Activated T-cell treated with anti-CD3 and anti-CD28 coated beads, Interleukin-2, amount 50 U/mL, for 72 hours (primary cell): ENCODE data around the gene LCN12. TPM values are rescaled to one million over a fixed set of nuclear protein-coding genes. Genes with fewer than 3 reads are reported as not detected.
A peak's percentile ranks its signal among the peaks of the same experiment; 100 is the strongest.

Experiments used
- ATAC-seq, 2 donors: fragments of 150-1000 bp; cut with Tn5 transposase; replicated peaks in 1 of 2; 2 replicates each; pipeline ENCODE4 v1.10.0; 2021; ENCODE audit warnings: moderate library complexity in 2 of 2, mild to moderate bottlenecking in 1 of 2
- DNase-seq, 2 donors: peaks; one replicate each; pipeline ENCODE4 v3.0.0; 2021 to 2022; ENCODE audit warnings: mixed read lengths in 1 of 2
- H3K27ac Mint-ChIP-seq: one replicate; pipeline ENCODE4 v1.8.0; 2022; ENCODE audit warnings: mild to moderate bottlenecking, moderate library complexity, mixed read lengths
- H3K27me3 Mint-ChIP-seq: one replicate; pipeline ENCODE4 v1.8.0; 2022; ENCODE audit warnings: low read depth, mixed read lengths
- H3K36me3 Mint-ChIP-seq, 2 donors: one replicate each; pipeline ENCODE4 v1.8.0; 2022; ENCODE audit warnings: mixed read lengths in 2 of 2, mild to moderate bottlenecking in 1 of 2; ENCODE audit not compliant: insufficient read depth in 2 of 2
- H3K4me1 Mint-ChIP-seq: one replicate; pipeline ENCODE4 v1.8.0; 2022; ENCODE audit warnings: low read depth, mixed read lengths
- H3K4me3 Mint-ChIP-seq, 2 donors: one replicate each; pipeline ENCODE4 v1.8.0; 2022; ENCODE audit warnings: mild to moderate bottlenecking in 2 of 2, mixed read lengths in 2 of 2, moderate library complexity in 2 of 2
- H3K9me3 Mint-ChIP-seq, 2 donors: one replicate each; pipeline ENCODE4 v1.8.0; 2022; ENCODE audit warnings: mixed read lengths in 2 of 2
- total RNA-seq, 2 donors: library from RNA; stranded (reverse); gene quantifications; one replicate each; pipeline ENCODE4 v1.2.3, GENCODE V29; 2022

Gene LCN12
- total RNA-seq, 2 donors from 2014 or later: 1.0 to 1.4 TPM

DNA sequence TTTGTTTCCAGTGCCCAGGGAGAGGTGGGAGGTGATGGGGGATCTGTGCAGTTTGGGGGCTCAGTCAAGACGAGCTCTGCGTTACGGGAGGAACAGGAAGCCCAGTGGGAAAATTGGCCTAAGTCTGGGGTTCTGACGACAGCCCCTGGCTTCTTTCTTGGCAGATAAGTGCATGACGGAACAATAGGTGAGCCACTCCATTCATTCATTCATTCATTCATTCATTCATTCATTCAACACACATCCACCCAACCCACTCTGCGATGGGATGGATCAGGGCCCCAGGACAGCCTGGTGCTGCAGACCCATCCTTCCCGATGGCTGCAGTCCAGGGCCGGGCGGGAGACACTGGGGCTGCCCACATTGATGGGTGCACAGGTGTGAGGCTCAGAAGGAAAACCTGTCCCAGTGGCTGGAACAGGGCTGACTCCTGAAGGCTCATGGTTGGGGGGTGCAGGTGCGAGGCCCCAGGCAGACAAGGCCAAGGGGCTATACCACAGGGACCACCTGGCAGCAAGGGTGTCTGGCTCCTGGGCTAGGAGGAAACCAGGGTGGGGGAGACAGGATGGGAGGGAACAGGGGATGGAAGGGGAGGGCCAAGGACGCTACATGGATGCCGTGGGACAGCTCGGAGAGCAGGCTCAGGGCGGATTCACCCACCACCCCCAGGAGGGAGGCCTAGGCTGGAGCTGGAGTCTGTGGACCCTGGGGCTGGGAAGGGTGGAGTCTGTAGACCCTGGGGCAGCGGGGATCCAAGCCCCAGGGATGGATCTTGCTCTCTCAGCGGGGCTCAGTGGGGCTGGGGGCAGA, 28.8 kb downstream of the LCN12 start:
- DNase-seq (no peak), ATAC-seq (no peak)
- Mint-ChIP-seq H3K9me3 (no peaks in the 10 kb centered on the region), H3K27ac (no peak overlapping the region), H3K4me1 (peaks cover 5% of the 10 kb centered on the region), H3K4me3 (no peak overlapping the region), H3K27me3 (peaks cover 9% of the 10 kb centered on the region), H3K36me3 (no peaks in the 10 kb centered on the region)

GRCh38 chr9:136981588-136982231, 29.6 kb downstream of the LCN12 start:
- no peaks in the 10 kb centered on the region for H3K36me3 Mint-ChIP-seq
- ATAC-seq: no peak
- no peak overlapping the region for H3K27ac Mint-ChIP-seq
- DNase-seq: no peak
- H3K4me1 Mint-ChIP-seq: no peaks in the 10 kb centered on the region
- H3K4me3 Mint-ChIP-seq: no peak overlapping the region
- H3K27me3 Mint-ChIP-seq: peaks cover 14% of the 10 kb centered on the region
- no peaks in the 10 kb centered on the region for H3K9me3 Mint-ChIP-seq

GRCh38 chr9:136982232-136983051, 30.4 kb downstream of the LCN12 start, which contains the start of gene LCNL1:
Gene LCNL1 (plus strand): TSS chr9:136982993. CDS start chr9:136983587, 594 bp downstream.
- Mint-ChIP-seq H3K27me3 (peaks cover 14% of the 10 kb centered on the region), H3K36me3 (no peaks in the 10 kb centered on the region), H3K4me3 (no peak within 1 kb of the TSS), H3K4me1 (no peaks in the 10 kb centered on the region), H3K27ac (no peak within 1 kb of the TSS), H3K9me3 (no peaks in the 10 kb centered on the region)
- no peak for DNase-seq
- no peak for ATAC-seq

DNA sequence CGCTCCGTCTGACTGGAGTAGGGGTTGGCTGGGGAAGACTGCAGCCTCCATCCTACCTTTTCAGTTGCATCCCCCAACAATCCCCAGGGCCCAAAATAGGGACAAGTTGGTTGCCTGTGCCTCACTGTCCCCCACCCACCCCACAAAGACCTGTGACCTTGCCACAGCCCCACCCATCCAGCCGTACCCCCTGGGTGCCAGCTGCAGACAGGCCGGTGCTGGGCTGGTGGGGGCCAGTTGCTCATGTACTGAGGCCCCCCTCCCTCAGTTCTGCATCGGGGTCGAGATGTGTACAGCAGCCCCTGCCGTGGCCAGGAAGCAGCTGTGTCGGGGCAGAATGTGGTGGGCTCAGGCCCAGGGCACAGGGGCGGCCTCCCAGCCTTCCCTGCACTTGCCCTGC, 31.1 kb downstream of the LCN12 start:
- H3K4me3 Mint-ChIP-seq: no peak overlapping the region
- H3K27ac Mint-ChIP-seq: no peak overlapping the region
- H3K9me3 Mint-ChIP-seq: no peaks in the 10 kb centered on the region
- peaks cover 14% of the 10 kb centered on the region for H3K27me3 Mint-ChIP-seq
- DNase-seq (no peak), ATAC-seq (no peak)
- no peaks in the 10 kb centered on the region for H3K36me3 Mint-ChIP-seq
- no peaks in the 10 kb centered on the region for H3K4me1 Mint-ChIP-seq

- Mint-ChIP-seq H3K27me3 (peaks cover 14% of the 10 kb centered on the region), H3K4me1 (no peaks in the 10 kb centered on the region), H3K27ac (no peak overlapping the region), H3K4me3 (no peak overlapping the region), H3K36me3 (no peaks in the 10 kb centered on the region), H3K9me3 (no peaks in the 10 kb centered on the region)
- DNase-seq (no peak), ATAC-seq (no peak)
Observed at GRCh38 chr9:136983656-136984314, 31.7 kb downstream of the LCN12 start.

GRCh38 chr9:136984464-136985026, 32.5 kb downstream of the LCN12 start:
- Mint-ChIP-seq H3K4me1 (no peaks in the 10 kb centered on the region), H3K4me3 (no peak overlapping the region), H3K27ac (no peak overlapping the region), H3K36me3 (no peaks in the 10 kb centered on the region), H3K9me3 (no peaks in the 10 kb centered on the region), H3K27me3 (peaks cover 14% of the 10 kb centered on the region)
- no peak for ATAC-seq
- no peak for DNase-seq

DNA sequence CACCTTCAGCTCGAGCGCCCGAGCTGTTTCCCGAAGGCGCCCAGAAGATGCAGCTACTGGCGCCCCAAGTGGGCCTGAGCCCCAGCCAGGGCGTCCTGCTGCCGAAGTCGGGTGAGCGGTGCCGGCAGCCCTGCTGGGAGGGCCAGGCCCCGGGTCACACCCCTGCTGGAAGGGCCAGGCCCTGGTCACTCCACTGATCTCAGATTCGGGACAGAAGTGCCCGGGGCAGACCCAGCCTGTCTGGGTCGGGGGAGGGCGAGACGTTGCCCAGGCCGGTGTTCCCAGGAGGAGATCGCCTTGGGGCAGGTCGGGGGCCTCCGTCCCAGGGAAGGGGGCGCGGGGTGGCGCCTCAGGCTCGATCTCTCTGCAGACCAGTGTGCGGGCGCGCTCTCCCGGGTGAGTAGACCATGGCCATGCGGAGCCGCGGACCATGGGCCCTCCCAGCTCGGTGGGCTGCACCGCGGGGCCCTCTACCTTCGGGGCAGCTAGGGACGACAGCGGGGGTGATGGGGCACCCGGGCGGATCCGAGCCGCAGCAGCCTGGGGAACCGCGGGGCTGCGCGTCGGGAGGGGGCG, 33.0 kb downstream of the LCN12 start:
- Mint-ChIP-seq H3K9me3 (no peaks in the 10 kb centered on the region), H3K4me3 (no peak overlapping the region), H3K27me3 (peaks cover 14% of the 10 kb centered on the region), H3K4me1 (no peaks in the 10 kb centered on the region), H3K27ac (no peak overlapping the region), H3K36me3 (no peaks in the 10 kb centered on the region)
- ATAC-seq: peak in 1 of 2 donors; percentile 25
- no peak for DNase-seq

DNA sequence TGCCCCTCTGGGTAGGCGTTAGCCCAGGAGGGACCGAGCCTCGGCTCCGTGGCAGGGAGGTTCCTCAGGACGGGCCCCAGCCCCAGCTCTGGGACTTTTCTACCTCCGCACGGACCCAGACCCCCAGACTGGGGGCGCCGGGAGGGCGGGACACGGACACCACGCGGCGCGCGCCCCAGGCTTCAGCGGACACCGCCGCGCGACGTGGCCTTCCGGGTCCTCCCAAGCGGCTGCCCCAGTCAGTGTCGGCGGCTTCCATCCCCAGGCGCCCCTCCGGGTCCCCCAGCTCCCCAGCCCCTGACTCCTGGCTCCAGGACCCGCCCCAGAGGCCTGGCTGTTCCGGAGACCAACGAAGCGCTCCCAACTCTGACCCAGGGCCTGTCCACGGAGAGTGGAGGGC, 33.8 kb downstream of the LCN12 start:
- Mint-ChIP-seq H3K9me3 (no peaks in the 10 kb centered on the region), H3K36me3 (no peaks in the 10 kb centered on the region), H3K4me3 (no peak overlapping the region), H3K27me3 (peaks cover 14% of the 10 kb centered on the region), H3K4me1 (no peaks in the 10 kb centered on the region), H3K27ac (no peak overlapping the region)
- ATAC-seq (no peak), DNase-seq (no peak)

GRCh38 chr9:136988872-136989271, 36.8 kb downstream of the LCN12 start:
- no peak for DNase-seq
- Mint-ChIP-seq H3K36me3 (no peaks in the 10 kb centered on the region), H3K27me3 (peaks cover 10% of the 10 kb centered on the region), H3K4me3 (no peak overlapping the region), H3K9me3 (no peaks in the 10 kb centered on the region), H3K27ac (no peak overlapping the region), H3K4me1 (peaks cover 13% of the 10 kb centered on the region)
- ATAC-seq: no peak

DNA sequence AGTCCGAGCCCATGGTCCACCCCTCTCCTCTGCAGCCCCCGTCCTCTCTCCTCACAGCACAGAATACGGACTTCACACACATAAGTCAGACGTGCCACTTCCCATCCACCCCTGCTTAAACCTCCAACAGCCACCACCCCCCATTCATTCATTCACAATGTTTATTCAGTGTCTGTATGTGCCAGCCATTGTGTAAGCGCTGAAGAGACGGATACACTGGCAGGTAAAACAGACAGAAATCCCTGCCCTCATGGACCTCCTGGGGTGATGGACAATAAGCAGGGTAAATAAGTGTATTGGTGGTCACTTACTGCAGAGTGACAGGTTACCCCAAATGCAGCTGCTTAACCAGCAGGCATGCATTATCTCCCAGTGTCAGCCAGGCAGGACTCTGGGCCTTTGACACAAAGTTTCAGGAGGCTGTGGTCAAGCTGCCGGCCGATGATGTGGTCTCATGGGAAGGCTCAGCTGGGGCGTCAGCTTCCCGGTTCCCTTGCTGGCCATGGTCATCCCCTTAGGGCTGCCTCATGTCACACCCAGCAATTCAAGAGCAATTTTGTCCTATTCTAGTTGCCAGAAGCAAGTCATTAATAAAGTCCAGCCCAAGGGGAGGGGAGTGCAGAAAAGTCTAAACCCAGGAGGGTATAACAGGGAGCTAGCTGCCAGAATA, 38.3 kb downstream of the LCN12 start:
- no peaks in the 10 kb centered on the region for H3K36me3 Mint-ChIP-seq
- DNase-seq (no peak), ATAC-seq (no peak)
- H3K4me3 Mint-ChIP-seq: peak overlapping the region in 1 of 2 donors; percentile 11
- peak overlapping the region; percentile 26 for H3K27ac Mint-ChIP-seq
- peaks cover 15% of the 10 kb centered on the region for H3K4me1 Mint-ChIP-seq
- peaks cover 5% of the 10 kb centered on the region for H3K27me3 Mint-ChIP-seq
- H3K9me3 Mint-ChIP-seq: no peaks in the 10 kb centered on the region

DNA sequence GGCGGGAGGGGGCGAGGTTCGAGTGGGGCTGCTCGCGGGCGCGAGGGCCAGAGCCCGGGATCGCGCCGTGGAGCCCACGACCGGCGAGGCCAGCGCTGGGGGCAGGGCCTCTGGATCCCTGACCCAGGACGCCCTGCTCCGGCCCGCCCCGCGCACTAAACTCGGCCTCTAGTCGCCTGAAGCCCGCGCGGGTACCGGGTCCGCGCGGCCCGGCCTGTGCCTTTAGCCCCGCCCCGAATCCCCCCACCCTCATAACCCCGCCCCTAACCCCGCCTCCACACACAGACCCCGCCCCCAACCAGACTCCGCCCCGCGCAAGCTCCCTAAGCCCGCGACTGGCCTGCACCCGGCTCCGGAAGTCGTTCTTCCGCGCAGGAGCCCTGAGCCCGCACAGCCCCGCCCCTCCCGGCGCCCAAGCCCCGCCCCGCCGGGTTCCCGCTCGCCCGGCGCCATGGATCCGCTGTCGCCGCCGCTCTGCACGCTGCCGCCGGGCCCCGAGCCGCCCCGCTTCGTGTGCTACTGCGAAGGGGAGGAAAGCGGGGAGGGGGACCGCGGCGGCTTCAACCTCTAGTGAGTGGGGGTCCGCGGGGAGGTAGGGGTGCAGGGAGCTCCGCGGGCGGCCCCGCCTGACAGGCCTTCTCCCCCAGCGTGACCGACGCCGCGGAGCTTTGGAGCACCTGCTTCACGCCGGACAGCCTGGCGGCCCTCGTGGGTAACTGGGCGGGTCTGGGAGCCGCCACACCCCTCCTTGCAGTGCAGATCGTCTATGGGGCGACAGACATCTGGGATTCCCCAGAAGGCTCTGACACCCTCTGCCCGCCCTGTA, 40.1 kb downstream of the LCN12 start, which contains the start of gene PAXX:
Gene PAXX (plus strand): TSS at position 430 of the 826 bp plus-strand sequence. CDS start 22 bp downstream, at position 452.
- no peaks in the 10 kb centered on the region for H3K9me3 Mint-ChIP-seq
- DNase-seq (peak; percentile 96 to 99), ATAC-seq (peak; percentile 90 to 93)
- peak within 1 kb of the TSS; percentile 85 to 88 for H3K4me3 Mint-ChIP-seq
- H3K27me3 Mint-ChIP-seq: no peaks in the 10 kb centered on the region
- peaks cover 22% of the 10 kb centered on the region for H3K4me1 Mint-ChIP-seq
- peak within 1 kb of the TSS; percentile 54 for H3K27ac Mint-ChIP-seq
- no peaks in the 10 kb centered on the region for H3K36me3 Mint-ChIP-seq
